Activated naive CD4-positive, alpha-beta T cell treated with anti-CD3 and anti-CD28 coated beads, Interleukin-2, amount 50 U/mL, for 72 hours (primary cell): ENCODE measurements around the gene PDCD1LG2. TPM values are rescaled to one million over a fixed set of nuclear protein-coding genes. Genes with fewer than 3 reads are reported as not detected.
"Not testable (repeated sequence)": the region's sequence is repeated elsewhere in the genome, so short reads cannot be mapped to it uniquely, and the experiment has no call there.

Experiments used
- ATAC-seq, 2 donors: fragments of 150-1000 bp; cut with Tn5 transposase; 2 replicates each; pipeline ENCODE4 v1.10.0; 2021; ENCODE audit warnings: mild to moderate bottlenecking in 2 of 2, moderate library complexity in 2 of 2
- DNase-seq, 2 donors: peaks; one replicate each; pipeline ENCODE4 v3.0.0; 2021 to 2022; ENCODE audit warnings: low spot score in 2 of 2
- H3K27ac Mint-ChIP-seq, 2 donors: one replicate each; pipeline ENCODE4 v1.8.0; 2022; ENCODE audit warnings: mild to moderate bottlenecking in 2 of 2, mixed read lengths in 2 of 2
- H3K36me3 Mint-ChIP-seq, 2 donors: one replicate each; pipeline ENCODE4 v1.8.0; 2022; ENCODE audit warnings: mixed read lengths in 2 of 2
- H3K9me3 Mint-ChIP-seq, 2 donors: one replicate each; pipeline ENCODE4 v1.8.0; 2022; ENCODE audit warnings: mixed read lengths in 2 of 2
- total RNA-seq, 2 donors: library from RNA; stranded (reverse); gene quantifications; one replicate each; pipeline ENCODE4 v1.2.3, GENCODE V29; 2022

The PDCD1LG2 gene
- total RNA-seq, 2 donors from 2014 or later, result 0.19 to 0.87 TPM

- Mint-ChIP-seq H3K9me3 (peaks cover 0 to 2% of the 10 kb centered on the region in 2 donors), H3K27ac (no peak overlapping the region), H3K36me3 (peaks cover 0 to 2% of the 10 kb centered on the region in 2 donors)
- ATAC-seq (no peak), DNase-seq (no peak)
These were observed 21.9 kb upstream of the PDCD1LG2 start for GRCh38 chr9:5488221-5489008.

GRCh38 chr9:5489630-5490490, 20.5 kb upstream of the PDCD1LG2 start:
- ATAC-seq (no peak), DNase-seq (no peak)
- Mint-ChIP-seq H3K27ac (no peak overlapping the region), H3K9me3 (peaks cover 4% of the 10 kb centered on the region in 2 donors), H3K36me3 (peaks cover 0 to 11% of the 10 kb centered on the region in 2 donors)

GRCh38 chr9:5492965-5493678, 17.2 kb upstream of the PDCD1LG2 start:
- no peak for ATAC-seq
- peaks cover 0 to 11% of the 10 kb centered on the region in 2 donors for H3K36me3 Mint-ChIP-seq
- H3K9me3 Mint-ChIP-seq, result peaks cover 4% of the 10 kb centered on the region in 2 donors
- DNase-seq, result no peak
- peak overlapping the region in 1 of 2 donors; percentile 31 for H3K27ac Mint-ChIP-seq

GRCh38 chr9:5493679-5494511, 16.4 kb upstream of the PDCD1LG2 start:
- DNase-seq (no peak), ATAC-seq (peak; percentile 72 to 87)
- peaks cover 0 to 11% of the 10 kb centered on the region in 2 donors for H3K36me3 Mint-ChIP-seq
- H3K9me3 Mint-ChIP-seq, result peaks cover 4% of the 10 kb centered on the region in 2 donors
- H3K27ac Mint-ChIP-seq, result no peak overlapping the region

GRCh38 chr9:5494765-5495164, 15.6 kb upstream of the PDCD1LG2 start:
- H3K9me3 Mint-ChIP-seq, H3K27ac Mint-ChIP-seq: not testable (repeated sequence)

GRCh38 chr9:5499157-5499556, 11.2 kb upstream of the PDCD1LG2 start:
- no peak overlapping the region for H3K27ac Mint-ChIP-seq
- no peak for DNase-seq

More at GRCh38 chr9:5494765-5495164, 15.6 kb upstream of the PDCD1LG2 start:
- H3K36me3 Mint-ChIP-seq, result peaks cover 0 to 11% of the 10 kb centered on the region in 2 donors
- DNase-seq, ATAC-seq: not testable (repeated sequence)

GRCh38 chr9:5499889-5500398, 10.4 kb upstream of the PDCD1LG2 start:
- no peak overlapping the region for H3K27ac Mint-ChIP-seq

More at GRCh38 chr9:5499157-5499556, 11.2 kb upstream of the PDCD1LG2 start:
- Mint-ChIP-seq H3K9me3 (peaks cover 13 to 14% of the 10 kb centered on the region in 2 donors), H3K36me3 (peaks cover 14 to 17% of the 10 kb centered on the region in 2 donors)
- ATAC-seq, result no peak

GRCh38 chr9:5500441-5501235, 9.7 kb upstream of the PDCD1LG2 start:
- no peak for ATAC-seq
- Mint-ChIP-seq H3K9me3 (peaks cover 24 to 26% of the 10 kb centered on the region in 2 donors), H3K36me3 (peaks cover 26 to 29% of the 10 kb centered on the region in 2 donors), H3K27ac (no peak overlapping the region)
- DNase-seq, result no peak

More at GRCh38 chr9:5499889-5500398, 10.4 kb upstream of the PDCD1LG2 start:
- ATAC-seq, result no peak
- Mint-ChIP-seq H3K36me3 (peaks cover 21 to 22% of the 10 kb centered on the region in 2 donors), H3K9me3 (peaks cover 20 to 21% of the 10 kb centered on the region in 2 donors)
- DNase-seq, result no peak

- H3K9me3 Mint-ChIP-seq, result peaks cover 30 to 35% of the 10 kb centered on the region in 2 donors
- no peak for DNase-seq
- H3K27ac Mint-ChIP-seq, result no peak overlapping the region
- ATAC-seq, result no peak
- peaks cover 35 to 39% of the 10 kb centered on the region in 2 donors for H3K36me3 Mint-ChIP-seq
These were observed 7.8 kb upstream of the PDCD1LG2 start for GRCh38 chr9:5502553-5502952.

GRCh38 chr9:5509573-5509972, 758 bp upstream of the PDCD1LG2 start:
- no peak for DNase-seq
- Mint-ChIP-seq H3K27ac (peak overlapping the region in 1 of 2 donors; percentile 83), H3K36me3 (peaks cover 16 to 21% of the 10 kb centered on the region in 2 donors), H3K9me3 (peaks cover 21 to 30% of the 10 kb centered on the region in 2 donors)
- peak in 1 of 2 donors; percentile 36 for ATAC-seq

- H3K27ac Mint-ChIP-seq, result peak overlapping the region; percentile 83 to 91
- H3K9me3 Mint-ChIP-seq, result peaks cover 11 to 22% of the 10 kb centered on the region in 2 donors
- DNase-seq, result no peak
- H3K36me3 Mint-ChIP-seq, result peaks cover 4 to 11% of the 10 kb centered on the region in 2 donors
- no peak for ATAC-seq
These were observed 658 bp downstream of the PDCD1LG2 start for GRCh38 chr9:5510989-5511388.

GRCh38 chr9:5511476-5511875, 1.1 kb downstream of the PDCD1LG2 start:
- no peak overlapping the region for H3K27ac Mint-ChIP-seq
- H3K36me3 Mint-ChIP-seq, result peaks cover 0 to 7% of the 10 kb centered on the region in 2 donors
- peaks cover 11 to 18% of the 10 kb centered on the region in 2 donors for H3K9me3 Mint-ChIP-seq
- ATAC-seq (no peak), DNase-seq (no peak)

- H3K27ac Mint-ChIP-seq, result peak overlapping the region in 1 of 2 donors; percentile 6
- peaks cover 0 to 2% of the 10 kb centered on the region in 2 donors for H3K36me3 Mint-ChIP-seq
- no peak for ATAC-seq
- peaks cover 7 to 13% of the 10 kb centered on the region in 2 donors for H3K9me3 Mint-ChIP-seq
- no peak for DNase-seq
These were observed 1.7 kb downstream of the PDCD1LG2 start for GRCh38 chr9:5511935-5512580.
